GM18861 (cell line): ENCODE data around the gene ULK1.

Experiments used
- ATAC-seq: cut with Tn5 transposase; IDR thresholded peaks from one replicate; pipeline ENCODE4 v1.9.1; 2021; ENCODE audit not compliant: unreplicated experiment

ULK1 gene

DNA sequence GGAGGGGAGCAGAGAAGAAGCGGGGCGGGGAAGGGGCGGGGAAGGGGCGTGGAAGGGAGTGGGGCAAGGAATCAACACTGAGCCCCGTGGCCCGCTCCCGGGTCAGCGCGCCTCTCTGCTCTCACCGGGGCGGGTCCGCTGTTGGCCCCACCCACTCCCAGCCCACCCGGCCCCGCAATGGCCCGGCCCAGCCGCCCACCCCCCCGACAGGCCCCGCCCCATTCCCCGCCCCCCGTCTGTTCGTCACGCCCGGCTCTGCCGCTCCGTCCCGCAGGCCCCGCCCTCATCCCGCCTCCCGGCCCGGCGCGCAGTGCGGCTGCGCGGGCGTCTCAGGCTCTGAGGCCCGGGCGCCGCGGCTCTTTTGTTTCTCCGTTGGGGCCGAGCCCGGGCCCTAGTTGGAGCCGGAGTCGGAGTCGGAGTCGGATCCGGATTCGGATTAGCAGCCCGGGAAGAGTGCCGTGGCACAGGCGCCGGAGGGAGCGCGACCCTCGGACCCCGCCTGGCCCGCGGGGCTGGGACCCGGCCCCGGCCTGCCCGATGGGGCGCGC is at the start of gene ULK1:
Gene ULK1 (plus strand): TSS at position 310 of the 548 bp plus-strand sequence. CDS start 380 bp downstream, outside the sequence.
- ATAC-seq: peak; percentile 60

DNA sequence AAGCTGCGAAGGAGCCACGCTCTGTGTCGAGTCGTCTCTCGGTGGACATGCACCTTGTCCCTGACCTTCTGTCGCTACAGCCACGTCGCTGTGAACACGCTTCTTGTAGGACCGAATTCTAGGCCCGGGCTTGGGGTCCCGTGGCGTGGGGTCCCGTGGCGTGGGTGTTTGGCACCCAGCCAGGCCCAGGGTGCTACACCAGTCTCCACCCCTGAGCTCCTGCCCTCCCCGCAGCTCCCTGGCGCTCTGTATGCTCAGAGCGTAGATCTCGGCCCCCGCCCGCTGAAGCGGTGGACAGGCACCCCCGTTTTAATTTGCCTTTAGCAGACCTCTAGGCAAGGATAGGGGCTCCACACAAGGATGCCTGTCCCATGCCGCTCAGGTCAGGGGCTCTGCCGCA is 49.8 kb upstream of the ULK1 start:
- no peak for ATAC-seq

DNA sequence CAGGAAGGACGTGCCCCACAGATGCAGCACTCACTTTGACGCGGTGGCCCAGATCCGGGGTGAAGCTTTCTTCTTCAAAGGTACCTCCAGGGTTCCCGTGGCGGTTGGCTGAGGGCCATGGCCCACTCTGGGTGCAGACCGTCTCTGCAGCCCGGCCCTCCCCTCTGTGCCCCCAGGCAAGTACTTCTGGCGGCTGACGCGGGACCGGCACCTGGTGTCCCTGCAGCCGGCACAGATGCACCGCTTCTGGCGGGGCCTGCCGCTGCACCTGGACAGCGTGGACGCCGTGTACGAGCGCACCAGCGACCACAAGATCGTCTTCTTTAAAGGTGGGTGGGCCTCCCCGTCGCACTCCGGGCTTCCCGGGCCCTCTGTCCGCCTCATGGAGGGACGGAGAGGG is 49.3 kb upstream of the ULK1 start:
- no peak for ATAC-seq

DNA sequence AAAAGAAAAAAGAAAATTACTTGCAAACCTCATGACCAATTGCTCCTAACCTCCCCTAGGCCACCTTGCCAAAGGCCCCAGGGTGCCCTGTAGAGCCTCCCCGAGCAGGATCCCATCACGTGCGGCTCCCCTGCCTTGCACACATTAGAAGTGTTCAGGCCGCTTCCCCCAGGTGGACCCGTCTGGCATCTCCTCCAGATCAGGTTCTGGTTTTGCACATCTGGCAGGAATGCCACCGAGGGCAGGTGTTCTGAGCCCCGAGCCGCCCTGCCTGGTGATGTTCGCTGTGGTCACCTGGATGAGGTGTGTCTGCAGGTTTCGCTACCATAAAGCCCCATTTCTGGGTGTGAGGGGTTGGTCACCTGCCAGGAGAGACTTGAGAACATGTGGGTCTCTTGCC is 47.0 kb upstream of the ULK1 start:
- no peak for ATAC-seq

DNA sequence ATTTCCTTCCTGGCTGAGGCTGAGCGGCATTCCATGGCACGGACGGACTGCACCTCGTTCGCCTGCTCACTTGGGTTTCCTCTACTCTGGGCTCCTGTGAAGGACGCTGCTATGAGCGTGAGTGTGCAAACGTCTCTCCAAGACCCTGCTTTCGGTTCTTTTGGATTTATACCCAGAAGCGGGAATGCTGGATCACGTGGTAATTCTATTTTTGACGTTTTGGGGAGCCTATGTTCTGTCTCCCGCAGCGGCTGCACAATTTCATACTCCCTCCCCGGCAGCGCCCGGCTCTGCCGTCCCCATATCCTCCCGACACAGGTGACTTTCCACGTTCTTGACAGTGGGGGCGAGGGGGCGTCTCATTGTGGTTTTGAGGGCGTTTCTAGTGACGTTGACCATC is 45.7 kb upstream of the ULK1 start:
- no peak for ATAC-seq

DNA sequence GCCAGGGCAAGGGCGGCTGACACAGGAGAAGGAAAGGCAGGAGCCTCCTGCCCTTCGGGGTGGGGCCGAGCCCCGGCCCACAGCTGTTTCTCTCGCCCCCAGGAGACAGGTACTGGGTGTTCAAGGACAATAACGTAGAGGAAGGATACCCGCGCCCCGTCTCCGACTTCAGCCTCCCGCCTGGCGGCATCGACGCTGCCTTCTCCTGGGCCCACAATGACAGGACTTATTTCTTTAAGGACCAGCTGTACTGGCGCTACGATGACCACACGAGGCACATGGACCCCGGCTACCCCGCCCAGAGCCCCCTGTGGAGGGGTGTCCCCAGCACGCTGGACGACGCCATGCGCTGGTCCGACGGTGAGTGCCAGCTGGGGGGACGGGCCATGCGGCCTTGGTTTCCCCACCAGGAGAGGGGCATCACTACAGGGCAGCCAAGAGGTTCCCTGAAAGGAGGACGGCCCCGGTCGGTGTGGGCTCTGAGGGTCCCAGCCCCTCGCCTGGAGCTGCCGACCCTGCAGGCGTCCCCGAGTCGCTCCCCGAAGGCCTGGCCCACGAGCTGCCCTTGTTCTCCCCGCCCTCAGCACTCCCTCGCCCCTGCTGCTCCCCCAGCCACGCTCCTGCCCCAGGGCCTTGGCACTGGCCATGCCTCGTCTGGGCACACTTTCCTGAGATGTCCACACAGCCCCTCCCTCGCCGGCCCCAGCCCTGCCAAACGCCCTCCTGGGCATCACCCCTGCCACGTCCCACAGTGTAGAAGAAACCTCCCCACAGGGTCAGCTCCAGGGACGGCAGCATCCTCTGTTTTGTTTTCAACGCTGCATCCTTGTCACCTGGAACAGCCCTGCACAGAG is 44.5 kb upstream of the ULK1 start:
- no peak for ATAC-seq

DNA sequence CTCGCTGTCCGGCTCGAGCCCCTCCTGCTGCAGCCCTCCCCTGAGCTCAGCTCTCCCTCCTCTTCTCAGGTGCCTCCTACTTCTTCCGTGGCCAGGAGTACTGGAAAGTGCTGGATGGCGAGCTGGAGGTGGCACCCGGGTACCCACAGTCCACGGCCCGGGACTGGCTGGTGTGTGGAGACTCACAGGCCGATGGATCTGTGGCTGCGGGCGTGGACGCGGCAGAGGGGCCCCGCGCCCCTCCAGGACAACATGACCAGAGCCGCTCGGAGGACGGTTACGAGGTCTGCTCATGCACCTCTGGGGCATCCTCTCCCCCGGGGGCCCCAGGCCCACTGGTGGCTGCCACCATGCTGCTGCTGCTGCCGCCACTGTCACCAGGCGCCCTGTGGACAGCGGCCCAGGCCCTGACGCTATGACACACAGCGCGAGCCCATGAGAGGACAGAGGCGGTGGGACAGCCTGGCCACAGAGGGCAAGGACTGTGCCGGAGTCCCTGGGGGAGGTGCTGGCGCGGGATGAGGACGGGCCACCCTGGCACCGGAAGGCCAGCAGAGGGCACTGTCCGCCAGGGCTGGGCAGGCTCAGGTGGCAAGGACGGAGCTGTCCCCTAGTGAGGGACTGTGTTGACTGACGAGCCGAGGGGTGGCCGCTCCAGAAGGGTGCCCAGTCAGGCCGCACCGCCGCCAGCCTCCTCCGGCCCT is 43.4 kb upstream of the ULK1 start:
- no peak for ATAC-seq

DNA sequence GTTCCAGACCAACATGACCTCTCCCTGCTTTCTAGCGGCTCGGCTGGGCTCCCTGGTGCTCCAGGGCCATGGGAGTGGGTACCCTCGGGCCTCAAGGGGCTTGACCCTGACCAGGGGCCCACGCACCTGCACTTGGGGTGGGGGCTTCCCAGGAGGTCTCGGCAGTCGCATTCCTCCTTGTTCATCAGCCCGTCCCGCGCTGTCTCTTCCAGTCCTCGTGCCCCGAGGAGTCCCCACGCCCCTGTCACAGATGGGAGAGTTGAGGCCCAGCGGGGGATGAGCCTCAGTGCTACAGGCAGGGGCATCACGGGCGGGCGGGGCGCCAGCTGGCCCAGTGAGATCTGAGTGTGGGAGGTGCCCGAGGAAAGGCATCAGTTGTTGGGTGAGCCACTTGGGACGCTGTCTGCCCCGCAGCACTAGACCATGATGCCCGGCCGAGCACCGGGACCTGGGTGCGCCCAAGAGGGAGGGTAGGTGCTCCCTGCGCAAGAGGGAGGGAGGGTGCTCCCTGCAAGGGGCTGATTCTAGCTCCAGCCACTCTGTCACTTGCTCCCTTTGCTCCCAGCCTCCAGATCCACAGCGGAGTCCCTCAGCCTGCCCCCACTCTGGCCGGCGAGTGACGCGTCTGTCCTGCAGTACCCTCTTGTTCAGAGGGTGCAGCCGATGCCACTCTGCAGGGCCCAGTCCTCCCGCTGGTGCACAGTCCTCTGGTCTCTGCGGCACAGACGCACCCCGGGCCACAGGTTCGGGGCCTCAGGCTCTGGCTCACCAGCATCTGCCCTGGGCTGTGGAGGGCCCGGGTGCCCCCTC is 42.5 kb upstream of the ULK1 start:
- no peak for ATAC-seq

DNA sequence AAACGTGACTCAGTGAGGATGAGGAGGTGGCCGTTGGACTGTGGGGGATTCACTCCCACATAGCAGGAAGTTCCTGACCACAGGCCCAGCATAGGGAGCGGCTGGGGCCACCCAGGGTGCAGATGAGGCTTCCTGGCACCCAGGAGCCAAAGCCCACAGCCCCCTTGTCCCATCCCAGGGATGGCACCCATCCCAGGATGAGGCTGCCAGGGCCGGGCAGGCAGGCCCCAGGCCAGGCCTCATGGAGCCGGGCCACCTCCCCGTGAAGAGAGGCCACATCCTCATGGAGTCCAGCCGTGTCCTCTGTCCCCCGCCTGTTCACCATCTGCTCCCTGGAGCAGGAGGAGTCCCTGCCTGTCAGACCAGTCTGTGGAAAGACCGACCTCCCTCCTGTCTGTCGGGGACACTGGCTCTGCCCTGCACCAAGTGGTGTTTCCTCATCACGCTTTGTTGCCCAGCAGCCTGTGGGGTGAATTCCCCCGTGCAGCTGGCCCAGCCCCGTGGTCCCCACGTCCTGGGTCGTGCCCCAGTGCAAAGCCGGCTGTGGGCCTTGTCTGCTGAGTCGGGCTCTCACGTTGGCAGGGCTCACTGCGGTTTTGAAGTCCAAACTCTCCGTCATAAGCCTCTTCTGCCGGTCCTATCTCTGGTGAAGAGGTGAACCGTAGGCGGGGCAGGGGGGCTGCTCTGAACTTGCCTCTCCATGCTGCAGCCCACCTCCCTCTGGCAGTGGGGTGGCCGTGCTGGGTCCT is 41.7 kb upstream of the ULK1 start:
- no peak for ATAC-seq

DNA sequence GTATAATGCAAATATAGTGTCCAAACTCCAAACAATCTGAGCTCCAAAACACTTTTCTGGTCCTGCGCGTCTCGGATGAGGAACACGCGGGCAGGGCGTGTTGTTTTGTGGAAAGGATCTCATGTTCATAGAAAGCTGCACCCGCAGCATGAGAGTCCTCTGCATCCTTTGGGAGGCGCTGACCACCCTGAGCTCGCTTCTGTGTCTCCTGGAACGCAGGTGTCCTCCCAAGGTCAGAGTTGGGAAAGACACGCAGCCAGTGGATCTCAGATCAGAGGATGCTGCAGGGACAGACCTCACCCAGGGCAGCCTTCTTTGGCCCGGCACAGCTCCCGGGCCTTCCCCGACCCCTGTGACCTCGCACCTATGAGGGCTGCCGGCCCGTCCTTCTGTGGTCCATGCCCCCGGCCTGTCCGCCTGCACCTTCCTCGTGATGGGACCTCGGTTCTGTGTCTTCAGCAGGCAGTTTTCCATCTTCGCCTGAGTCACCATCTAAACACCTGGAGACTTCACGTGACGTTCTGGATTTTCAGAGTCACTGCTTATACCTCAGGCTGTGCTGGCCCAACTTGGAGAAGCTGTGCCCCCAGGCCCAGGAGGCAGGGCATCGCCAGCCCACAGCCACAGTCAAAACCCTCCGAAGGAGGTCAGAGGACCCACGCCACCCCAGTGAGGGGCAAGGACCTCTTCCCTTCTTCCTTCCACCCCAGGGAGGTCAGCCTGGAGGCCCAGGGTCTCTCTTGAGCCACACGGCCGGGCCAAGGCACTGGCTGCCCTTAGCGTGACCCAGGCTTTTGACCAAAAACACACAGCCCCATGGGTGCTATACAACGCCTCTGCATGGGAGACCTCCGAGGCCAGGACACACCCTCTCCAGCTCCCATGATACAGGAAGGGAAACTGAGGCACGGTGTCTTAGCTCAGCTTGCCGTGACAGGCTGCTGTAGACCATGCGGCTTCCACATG is 40.3 kb upstream of the ULK1 start:
- ATAC-seq: no peak

DNA sequence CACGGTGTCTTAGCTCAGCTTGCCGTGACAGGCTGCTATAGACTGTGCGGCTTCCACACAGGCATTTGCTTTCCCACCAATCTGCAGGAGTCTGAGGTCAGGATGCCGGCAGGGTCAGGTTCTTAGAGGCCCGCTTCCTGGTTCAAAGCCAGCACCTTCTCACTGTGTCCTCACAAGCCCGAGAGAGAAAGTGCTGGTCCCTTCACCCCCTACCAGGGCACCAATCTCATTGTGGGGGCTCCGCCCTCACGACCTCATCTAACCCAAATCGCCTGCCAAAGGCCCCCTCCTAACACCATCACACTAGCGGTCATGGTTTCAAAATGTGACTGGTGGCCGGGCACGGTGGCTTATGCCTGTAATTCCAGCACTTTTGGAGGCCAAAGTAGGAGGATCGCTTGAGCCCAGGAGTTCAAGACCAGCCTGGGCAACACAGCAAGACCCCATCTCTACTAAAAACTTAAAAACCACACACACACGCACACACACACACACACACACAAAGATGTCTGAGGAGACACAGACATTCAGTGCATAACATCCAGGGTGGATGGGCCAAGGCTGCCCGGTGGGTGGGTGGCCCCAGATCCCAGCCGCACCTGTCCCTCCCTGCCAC is 39.5 kb upstream of the ULK1 start:
- ATAC-seq: no peak

DNA sequence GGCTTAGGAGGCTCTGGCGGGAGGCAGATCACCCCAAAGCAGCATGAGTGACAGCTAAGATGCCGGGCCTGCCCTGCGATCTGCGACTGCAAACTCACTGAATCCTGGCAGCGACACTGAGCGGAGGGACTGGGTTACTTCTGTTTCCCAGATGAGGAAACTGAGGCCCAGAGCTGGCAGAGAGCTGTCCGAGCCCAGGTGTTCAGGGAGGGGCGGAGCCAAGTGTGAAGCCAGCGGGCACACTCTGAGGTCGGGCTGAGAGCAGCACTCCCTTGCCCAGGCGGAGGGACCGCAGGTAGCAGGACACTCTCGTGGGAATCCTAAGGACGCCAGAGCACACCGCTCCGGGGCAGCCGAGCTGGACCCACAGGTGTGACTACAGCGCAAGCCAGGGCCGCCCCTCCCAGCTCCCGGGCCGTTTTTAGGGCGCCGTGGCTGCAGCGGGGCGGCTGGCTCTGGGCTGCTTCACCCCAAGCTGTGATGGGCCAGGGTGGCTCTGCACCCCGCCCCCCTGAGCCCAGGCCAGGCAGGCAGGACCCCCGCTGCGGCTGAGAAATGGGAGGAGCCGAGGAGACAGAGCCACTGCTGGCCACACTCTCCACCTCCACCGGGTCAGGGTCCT is 38.8 kb upstream of the ULK1 start:
- no peak for ATAC-seq

DNA sequence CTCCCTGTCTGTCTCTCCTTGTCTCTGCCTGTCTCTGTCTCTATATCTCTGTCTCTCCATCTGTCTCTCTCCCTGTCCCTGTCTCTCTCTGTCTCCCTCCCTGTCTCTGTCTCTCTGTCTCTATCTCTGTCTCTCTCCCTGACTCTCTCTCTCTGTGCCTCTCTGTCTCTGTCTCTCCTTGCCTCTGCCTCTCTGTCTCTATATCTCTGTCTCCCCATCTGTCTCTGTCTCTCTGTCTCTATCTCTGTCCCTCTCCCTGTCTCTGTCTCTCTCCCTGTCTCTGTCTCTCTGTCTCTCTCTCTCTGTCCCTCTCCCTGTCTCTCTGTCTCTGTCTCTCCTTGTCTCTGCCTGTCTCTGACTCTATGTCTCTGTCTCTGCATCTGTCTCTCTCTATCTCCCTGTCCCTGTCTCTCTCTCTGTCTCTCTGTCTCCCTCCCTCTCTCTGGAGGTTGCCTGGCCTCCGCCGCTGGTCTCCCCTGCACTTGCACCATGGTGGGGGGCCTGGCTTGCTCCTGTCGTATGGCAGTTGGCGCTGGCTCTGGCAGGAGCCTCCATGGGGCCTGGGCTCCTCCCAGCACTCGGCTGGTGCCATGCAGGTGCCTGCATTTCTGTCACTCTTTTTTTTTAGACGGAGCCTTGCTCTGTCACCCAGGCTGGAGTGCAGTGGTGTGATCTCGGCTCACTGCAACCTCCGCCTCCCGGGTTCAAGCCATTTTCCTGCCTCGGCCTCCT is 37.9 kb upstream of the ULK1 start:
- ATAC-seq: no peak

DNA sequence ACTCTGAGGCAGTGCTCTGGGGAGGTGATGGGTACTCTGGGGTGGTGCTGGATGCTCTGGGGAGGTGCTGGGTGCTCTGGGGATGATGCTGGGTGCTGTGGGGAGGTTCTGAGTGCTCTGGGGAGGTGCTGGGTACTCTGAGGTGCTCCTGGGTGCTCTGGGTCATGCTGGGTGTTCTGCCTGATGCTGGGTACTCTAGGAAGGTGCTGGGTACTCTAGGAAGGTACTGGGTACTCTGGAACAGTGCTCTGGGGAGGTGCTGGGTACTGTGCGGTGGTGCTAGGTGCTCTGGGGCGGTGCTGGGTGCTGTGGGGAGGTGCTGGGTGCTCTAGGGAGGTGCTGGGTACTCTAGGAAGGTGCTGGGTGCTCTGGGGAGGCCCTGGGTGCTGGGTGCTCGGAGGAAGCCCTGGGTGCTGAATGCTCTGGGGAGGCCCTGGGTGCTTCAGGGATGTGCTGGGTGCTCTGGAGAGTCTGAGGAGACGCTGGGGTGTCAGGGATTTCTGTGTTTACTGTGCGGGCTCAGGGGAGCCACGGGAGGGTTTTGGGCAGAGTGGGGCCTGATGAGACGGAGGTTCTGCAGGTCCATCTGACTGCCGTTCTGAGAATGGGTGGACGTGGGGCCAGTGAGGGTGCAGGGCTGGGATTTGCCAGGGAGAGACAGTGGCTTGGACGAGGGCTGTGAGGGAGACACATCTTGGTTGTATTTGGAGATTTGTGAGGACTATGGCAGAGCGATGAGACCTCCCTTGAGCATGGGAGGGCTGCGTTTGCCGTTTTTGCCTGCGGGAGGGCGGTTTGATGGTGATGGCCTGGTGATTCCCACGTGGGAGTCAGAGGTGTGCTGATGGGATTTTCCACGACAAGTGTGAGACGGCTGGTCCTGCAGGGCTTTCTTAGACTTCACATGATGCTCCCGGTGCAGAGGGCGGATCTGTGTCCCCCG is 36.2 kb upstream of the ULK1 start:
- ATAC-seq: no peak

DNA sequence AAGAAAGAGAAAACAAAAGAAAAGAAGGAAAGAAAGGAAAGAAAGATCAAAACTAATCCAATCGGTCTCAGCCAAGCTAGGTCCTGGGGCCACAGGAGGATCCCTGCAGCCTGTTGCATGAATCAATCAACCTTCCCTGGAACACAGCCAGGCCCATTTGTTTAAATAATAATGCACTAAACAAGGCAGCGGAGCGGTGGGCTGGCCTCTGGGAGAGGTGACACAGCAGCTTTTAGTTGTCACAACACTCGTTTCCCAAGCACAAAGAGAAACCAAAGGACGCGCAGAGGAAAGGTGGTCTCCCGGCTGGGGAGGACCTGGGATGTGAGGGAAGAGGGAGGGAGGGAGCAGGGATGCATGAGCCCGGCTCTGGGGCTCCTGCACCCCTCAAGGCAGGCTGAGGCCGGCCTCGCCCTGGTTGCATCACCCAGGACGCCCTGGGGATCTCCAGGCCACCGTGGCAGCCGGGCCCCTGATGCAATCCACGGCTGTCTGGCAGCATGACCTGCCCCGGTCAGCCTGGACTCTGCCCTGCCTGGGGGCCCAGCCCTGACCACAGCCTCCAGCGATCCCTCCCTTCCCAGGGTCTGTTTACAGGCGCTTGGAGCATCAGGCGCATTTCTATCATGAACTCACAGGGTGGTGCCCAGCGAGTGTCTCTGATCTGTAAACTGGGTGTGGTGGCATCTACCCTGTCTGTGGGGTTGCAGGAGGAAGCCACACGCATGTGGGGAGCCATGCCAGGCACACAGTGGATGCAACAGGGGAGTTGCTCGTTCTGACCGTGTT is 33.8 kb upstream of the ULK1 start:
- ATAC-seq: no peak
